ENCODE data around the gene UBA52.
"Not testable (repeated sequence)": the region's sequence is repeated elsewhere in the genome, so short reads cannot be mapped to it uniquely, and the experiment has no call there.

UBA52 gene

GRCh38 chr19:18557411-18558201, 14.1 kb upstream of the UBA52 start, which contains the start of gene KXD1:
TSS of gene KXD1 (plus strand) at chr19:18557870. CDS start at chr19:18562057, 4,187 bp downstream.
- peak; percentile 99 for DNase-seq (ENCODE audit: low read depth)

- no peak for DNase-seq (ENCODE audit: low read depth)
Measured at GRCh38 chr19:18558202-18558555, 13.5 kb upstream of the UBA52 start.

GRCh38 chr19:18558604-18559003, 13.1 kb upstream of the UBA52 start:
- no peak for DNase-seq (ENCODE audit: low read depth)

GRCh38 chr19:18559685-18560084, 12.0 kb upstream of the UBA52 start:
- DNase-seq (ENCODE audit: low read depth) = no peak

- no peak for DNase-seq (ENCODE audit: low read depth)
Measured at GRCh38 chr19:18562086-18562485, 9.6 kb upstream of the UBA52 start.

GRCh38 chr19:18566953-18567352, 4.7 kb upstream of the UBA52 start:
- DNase-seq (ENCODE audit: low read depth) = no peak

- no peak for DNase-seq (ENCODE audit: low read depth)
Measured at GRCh38 chr19:18568367-18568766, 3.3 kb upstream of the UBA52 start.

- no peak for DNase-seq (ENCODE audit: low read depth)
Measured at GRCh38 chr19:18574691-18575291, 3.1 kb downstream of the UBA52 start.

GRCh38 chr19:18576383-18576782, 4.7 kb downstream of the UBA52 start:
- DNase-seq (ENCODE audit: low read depth) = no peak

- DNase-seq (ENCODE audit: low read depth) = no peak
Measured at GRCh38 chr19:18577365-18577914, 5.8 kb downstream of the UBA52 start.

GRCh38 chr19:18580311-18580710, 8.7 kb downstream of the UBA52 start:
- no peak for DNase-seq (ENCODE audit: low read depth)

- no peak for DNase-seq (ENCODE audit: low read depth)
Measured at GRCh38 chr19:18586306-18586705, 14.6 kb downstream of the UBA52 start.

GRCh38 chr19:18587561-18587960, 15.9 kb downstream of the UBA52 start:
- no peak for DNase-seq (ENCODE audit: low read depth)

GRCh38 chr19:18587962-18588610, 16.4 kb downstream of the UBA52 start:
- DNase-seq (ENCODE audit: low read depth) = no peak

GRCh38 chr19:18588611-18589379, 17.1 kb downstream of the UBA52 start, which contains the start of gene REX1BD:
TSS of gene REX1BD (plus strand) at chr19:18588798. CDS start at chr19:18588802, 4 bp downstream.
- DNase-seq (ENCODE audit: low read depth) = peak; percentile 49

- no peak for DNase-seq (ENCODE audit: low read depth)
Measured at GRCh38 chr19:18589380-18590272, 18.0 kb downstream of the UBA52 start.

GRCh38 chr19:18590273-18591272, 18.9 kb downstream of the UBA52 start:
- DNase-seq (ENCODE audit: low read depth) = peak; percentile 31

- DNase-seq (ENCODE audit: low read depth) = no peak
Measured at GRCh38 chr19:18591735-18592385, 20.2 kb downstream of the UBA52 start.

- not testable (repeated sequence) for DNase-seq (ENCODE audit: low read depth)
Measured at GRCh38 chr19:18592732-18593131, 21.1 kb downstream of the UBA52 start.
